Stimulated activated CD4-positive, alpha-beta T cell treated with anti-CD3 and anti-CD28 coated beads, Interleukin-15, amount 100 ng/mL, for 1 hour (primary cell): ENCODE data around the gene SHF.

ENCODE experiments used
- DNase-seq, 2 donors: peaks; one replicate each; pipeline ENCODE4 v3.0.0-alpha.2; 2020; ENCODE audit warnings: low read depth in 1 of 2, low spot score in 1 of 2

Gene SHF

DNA sequence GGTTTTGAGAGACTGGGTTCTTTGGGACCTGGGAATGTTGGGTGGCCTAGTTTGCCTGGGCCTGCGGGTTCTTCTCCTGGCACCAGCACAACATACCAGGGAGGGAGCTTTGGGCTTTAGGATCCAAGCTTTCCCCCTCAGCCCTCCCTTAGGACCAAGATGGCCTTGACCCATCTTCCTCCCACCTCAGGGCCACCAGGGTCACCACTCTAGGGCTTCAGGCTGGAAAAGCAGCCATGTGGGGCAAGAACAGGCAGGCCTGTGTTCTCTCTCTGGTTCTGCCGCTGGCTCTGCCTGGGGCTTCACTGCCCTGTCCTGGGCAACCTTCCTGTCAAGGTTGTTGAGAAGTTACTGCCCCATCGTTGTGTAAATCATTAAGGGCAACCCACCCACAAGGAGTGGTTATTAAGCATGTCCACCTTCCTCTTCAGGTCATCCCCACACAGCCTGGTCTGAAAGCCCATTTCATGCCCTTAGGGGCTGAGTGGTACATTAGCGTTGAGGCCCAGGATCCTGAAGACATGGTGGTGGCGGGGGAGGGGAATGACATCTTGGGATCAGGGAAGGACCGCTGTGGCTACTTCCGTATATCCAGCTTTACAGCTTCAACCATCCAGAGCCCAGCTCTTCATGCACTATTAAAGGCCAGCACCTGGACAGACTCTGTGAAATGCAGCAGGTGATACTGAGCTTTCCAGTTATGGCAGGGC lies 57.3 kb downstream of the SHF start:
- DNase-seq = no peak

DNA sequence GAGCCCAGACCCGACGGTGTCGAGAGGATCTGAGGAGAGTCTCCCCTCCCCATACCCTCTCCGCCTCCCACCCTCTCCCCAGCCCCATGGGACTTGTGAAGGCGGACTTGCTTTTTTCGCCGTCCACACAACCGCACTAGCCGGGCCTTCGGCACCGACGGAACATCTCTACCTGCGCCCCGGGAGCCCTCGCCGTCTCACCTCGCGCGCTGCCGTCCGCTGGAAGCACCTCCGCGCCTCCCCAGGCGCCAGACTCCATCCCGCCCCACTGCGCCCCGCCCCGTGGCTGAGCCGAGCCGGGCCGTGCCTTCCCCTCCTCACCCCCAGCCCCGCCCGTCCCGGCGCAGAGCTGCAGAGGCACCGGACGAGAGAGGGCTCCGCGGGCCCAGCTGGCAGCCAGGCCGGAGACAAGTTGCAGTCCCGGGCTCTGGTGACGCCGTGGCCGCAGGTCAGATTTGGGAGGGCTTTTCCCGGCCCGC lies 58.1 kb downstream of the SHF start, which contains the start of the genes DUOX1 and DUOXA1:
DUOX1 (plus strand) TSS at position 344 of the 479 bp plus-strand sequence. CDS start 1,973 bp downstream, outside the sequence.
DUOXA1 (minus strand) TSS at position 229 of the 479 bp plus-strand sequence. CDS start 6,865 bp downstream, outside the sequence.
- peak in 1 of 2 donors; percentile 27 for DNase-seq

DNA sequence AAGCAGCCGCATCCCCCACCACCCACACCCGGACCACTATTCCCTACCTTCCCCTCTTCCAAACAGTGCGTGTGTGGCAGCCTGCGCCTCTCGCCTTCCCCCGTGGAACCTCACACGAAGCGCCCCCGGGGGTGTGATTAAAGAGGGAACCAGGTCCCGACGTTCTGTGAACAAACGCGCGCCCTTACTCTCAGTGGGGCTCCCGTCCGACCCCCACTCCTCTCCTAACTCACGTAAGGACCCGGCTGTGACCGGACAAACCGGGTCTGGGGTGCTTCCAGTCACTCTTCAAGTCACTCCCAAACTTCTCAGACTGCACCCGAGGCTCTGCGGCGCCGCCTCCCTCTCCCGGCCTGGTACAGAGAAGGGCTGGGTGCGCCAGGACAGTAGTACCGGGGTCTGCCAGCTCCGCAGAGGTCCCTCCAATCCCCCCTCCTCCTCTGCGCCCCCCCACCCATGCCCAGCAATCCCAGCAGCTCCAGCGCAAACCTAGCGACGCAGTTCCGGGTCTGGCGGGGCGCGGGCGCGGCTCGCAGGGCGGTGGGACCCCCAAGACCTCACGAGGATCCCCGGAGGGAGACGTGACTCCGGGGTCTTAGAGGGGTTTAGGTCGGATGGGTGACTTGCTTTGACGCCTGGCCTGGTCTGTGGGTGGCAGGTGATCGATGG lies 58.7 kb downstream of the SHF start:
- no peak for DNase-seq

DNA sequence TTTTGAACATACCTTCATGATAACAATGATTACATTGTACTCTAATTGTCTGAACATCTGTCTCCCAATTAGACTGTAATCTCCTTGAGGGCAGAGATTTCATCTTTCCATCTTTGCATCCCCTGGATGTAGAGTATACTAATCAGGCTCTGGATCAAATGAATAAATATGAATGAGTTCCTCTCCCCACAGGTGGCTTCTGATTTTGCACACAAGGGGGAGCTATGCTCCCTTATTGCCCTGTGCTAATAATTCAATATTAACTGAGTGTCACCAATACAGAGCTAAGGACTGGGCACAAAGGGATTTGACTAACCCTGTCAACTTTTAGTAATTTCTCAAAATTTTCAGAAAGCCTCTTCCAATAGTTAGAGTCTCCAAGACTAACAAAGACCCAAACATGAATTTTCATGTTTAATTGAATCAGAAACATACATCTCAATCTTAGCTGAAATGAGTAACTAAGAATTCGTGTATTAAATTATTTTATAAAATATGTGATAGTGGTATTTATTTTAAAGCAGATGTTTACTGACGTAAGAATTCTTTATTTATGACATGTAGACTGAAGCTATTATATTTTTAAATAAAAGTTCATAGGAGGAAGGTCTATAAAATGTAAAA lies 61.1 kb downstream of the SHF start:
- DNase-seq = no peak

DNA sequence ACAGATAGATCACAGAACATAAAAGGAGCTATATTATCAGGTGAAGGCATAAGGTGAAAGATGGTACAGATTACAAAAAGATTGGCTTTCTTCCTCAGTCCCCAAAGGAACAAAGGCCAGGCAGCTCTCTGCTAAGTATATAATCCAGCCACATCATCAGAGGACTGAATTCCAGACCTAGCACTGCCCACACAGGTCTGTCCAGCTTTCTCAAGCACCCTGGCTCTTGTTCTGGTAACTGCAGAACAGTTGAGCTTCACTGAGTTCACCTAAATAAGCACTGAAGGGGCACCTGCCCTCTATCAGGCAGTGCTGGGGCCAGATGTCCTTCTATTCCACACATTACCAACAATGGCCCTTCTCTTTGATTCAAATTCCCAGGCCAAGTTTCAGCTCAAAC lies 64.4 kb downstream of the SHF start:
- no peak for DNase-seq

DNA sequence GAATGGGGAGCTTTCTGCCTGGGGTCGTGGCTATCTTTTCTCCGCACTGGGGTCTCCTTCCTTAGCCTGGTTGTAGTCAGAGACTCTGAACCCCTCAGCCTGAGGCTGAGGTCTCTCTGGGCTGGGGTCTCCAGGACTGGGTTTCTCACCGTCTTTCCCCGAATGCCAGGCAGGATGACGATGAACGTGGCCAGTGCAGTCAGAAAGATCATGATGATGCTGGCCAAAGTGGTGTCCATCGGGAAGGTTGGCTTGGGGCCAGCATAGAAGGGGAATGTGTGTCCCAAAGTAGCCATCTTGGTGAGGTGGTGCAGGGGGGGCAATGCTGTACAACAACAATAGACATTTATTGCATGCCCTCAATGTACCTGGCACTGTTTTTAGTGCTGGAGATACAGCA lies 65.0 kb downstream of the SHF start:
- no peak for DNase-seq

DNA sequence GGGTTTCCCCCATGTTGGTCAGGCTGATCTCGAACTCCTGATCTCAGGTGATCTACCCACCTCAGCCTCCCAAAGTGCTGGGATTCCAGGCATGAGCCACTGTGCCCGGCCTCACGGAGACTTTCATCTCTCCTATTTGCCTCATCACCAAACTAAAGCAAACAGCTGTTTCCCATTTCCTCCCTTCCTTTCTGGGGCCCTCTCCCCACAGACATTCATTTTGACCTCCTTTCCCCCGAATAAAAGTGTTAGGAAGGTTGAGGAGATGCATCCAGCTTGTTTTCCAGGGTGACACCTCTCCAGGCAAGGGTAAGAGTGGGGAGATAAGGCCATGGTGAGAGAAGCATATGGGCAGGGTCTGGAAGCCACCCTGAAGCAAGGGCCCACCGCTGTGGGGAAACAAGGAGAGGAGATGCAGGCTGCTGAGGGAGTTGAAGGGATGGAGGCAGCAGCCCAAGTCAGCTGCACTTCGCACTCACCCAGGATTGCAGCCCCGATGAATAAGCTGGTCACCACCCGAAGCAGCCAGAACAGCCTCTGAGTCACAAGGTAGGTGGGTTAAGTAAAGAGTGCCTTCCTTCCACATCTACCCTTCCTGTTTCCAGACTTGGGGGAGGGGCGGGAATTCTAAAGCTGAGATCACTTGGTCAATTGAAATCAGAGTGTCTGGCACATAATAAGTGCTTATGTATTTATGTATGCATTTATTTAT lies 65.9 kb downstream of the SHF start:
- DNase-seq = no peak

DNA sequence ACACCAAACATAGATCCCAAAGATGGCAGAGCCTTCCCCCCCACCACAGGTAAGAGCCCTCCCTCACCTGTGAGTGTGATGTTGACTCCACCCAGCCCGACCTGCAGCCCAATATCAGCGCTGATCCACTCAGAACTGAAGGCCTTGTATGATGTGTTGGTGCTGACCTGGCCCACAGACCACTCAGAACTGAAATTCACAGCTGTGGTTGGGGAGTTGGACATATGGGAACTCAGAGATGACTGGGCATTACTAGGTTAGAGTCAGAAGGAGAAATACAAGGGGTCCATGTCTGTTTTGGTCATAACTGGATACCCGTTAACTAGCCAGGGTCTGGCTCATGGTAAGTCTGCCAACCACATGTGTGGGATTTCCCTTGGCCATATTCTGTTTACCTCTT lies 66.7 kb downstream of the SHF start:
- DNase-seq = no peak

DNA sequence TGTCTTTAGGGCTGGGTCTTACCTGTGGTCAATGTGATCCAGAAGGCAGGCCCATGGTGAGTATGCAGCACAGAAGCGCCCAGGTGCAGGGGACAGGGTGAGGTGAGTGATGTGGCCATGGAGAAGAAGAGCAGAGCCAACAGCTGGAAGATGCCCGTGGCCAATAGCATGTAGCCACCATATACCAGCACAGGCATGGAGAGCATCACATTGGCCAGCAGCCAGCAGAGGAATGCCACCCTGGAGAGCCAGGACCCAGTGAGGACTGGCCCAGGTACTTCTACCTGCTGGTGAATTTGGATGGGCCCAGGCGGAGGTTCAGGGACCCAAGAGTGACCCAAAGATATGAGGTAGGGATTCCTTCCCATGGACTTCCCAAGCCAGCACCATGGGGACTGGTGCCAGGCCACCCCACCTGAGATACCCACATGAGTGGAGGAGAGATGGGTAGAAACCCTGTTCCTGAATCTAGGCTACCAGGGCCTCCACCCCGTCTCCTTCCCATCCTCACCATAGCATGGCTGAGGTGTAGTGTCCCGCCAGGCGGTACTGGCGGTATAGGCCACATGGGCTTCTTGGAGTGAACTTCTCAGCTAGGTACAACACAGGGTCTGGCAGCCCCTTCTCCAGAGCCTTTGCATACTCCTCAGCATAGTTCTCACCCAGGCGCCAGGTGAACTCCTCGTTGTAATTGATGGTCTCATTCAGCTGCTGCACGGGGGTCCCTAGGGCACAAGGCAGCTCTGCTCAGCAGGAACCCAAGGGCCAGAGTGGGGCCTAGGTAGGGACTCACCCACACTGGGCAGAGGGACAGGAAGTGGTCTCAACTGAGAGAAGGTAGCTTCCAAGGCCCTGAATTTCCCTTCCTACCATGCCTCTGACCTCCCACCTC lies 67.4 kb downstream of the SHF start:
- DNase-seq = no peak

DNA sequence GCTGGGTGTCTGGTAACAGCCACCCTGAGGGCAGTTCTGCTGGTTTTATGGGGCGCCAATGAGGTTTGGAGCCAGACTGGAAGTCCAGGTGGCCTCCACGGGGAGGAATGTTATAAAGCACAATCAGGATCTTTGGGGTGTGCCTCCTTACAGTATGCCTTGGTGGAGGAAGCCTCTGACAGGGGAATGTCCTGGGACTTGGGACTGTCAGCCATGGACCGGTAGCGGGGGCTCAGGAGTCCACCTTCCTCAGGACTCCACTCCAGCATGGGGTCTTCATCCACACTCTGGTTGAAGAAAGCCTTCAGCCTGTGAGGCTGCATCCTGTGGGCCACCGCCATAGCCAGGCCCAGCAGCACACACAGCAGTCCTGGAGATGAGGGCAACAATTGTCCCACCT lies 68.8 kb downstream of the SHF start:
- no peak for DNase-seq

DNA sequence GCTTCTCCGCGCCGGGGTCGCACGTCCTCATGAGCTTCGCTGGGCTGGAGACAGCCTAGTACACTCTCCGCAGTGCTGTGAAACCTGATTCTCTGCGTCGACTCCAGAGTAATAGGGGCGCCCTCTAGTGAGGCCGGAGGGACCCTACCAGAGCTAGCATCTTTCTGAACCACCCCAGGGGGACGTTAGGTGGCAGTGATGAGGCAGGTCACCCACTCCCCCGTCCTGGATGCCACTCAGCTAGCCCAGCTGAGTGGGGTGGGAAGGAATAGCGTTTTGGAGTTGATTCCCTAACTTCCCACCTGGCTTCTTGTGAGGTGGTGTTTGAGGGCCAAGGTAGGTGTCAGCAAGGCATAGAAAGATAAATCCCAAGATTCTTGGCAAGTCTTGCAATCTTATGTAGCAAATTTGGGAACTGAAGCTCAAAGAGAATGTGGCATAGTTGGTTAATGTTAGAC lies 69.6 kb downstream of the SHF start:
- peak; percentile 62 to 70 for DNase-seq

DNA sequence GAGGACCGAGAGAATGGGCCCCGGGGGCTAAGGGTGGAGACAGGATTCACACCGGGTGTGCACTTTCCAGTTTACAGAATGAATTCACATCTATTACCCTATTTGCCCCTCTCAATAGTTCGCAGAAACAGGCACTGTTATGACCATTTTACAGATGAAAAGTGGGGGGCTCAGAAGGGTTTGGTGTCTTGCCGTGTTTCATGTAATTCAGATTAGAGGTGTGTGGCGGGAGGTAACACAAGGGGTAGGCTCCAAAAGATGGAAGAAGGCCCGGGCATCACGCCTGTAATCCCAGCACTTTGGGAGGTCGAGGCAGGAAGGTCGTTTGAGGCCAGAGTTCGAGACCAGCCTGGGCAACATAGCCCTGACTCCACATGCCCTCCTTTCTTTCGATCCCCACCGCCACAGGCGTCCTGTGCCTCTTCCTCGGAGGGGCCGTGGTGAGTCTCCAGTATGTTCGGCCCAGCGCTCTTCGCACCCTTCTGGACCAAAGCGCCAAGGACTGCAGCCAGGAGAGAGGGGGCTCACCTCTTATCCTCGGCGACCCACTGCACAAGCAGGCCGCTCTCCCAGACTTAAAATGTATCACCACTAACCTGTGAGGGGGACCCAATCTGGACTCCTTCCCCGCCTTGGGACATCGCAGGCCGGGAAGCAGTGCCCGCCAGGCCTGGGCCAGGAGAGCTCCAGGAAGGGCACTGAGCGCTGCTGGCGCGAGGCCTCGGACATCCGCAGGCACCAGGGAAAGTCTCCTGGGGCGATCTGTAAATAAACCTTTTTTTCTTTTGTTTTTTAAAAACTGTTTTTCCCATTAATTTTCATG lies 70.2 kb downstream of the SHF start:
- DNase-seq = no peak
